Measurements from ENCODE around the gene FAM181A.

The FAM181A gene

GRCh38 chr14:93978735-93979134, 51.6 kb downstream of the FAM181A start:
- Mint-ChIP-seq H3K9me3 (peaks cover 19% of the 10 kb centered on the region), H3K4me3 (peak overlapping the region; percentile 43), H3K36me3 (ENCODE audit: low read depth) (peaks cover 42% of the 10 kb centered on the region), H3K4me1 (ENCODE audit: low read depth) (peaks cover 88% of the 10 kb centered on the region), H3K27me3 (no peaks in the 10 kb centered on the region), H3K27ac (peak overlapping the region; percentile 98)
- DNase-seq, result peak; percentile 66
